Activated CD8-positive, alpha-beta memory T cell treated with anti-CD3 and anti-CD28 coated beads, Interleukin-2, amount 50 U/mL, for 4 hours (primary cell): Measurements from ENCODE around the gene PDE7B.
"Not testable (repeated sequence)": the region's sequence is repeated elsewhere in the genome, so short reads cannot be mapped to it uniquely, and the experiment has no call there.

Experiments
- DNase-seq: peaks from one replicate; pipeline ENCODE4 v3.0.0-alpha.2; 2020

PDE7B gene

DNA sequence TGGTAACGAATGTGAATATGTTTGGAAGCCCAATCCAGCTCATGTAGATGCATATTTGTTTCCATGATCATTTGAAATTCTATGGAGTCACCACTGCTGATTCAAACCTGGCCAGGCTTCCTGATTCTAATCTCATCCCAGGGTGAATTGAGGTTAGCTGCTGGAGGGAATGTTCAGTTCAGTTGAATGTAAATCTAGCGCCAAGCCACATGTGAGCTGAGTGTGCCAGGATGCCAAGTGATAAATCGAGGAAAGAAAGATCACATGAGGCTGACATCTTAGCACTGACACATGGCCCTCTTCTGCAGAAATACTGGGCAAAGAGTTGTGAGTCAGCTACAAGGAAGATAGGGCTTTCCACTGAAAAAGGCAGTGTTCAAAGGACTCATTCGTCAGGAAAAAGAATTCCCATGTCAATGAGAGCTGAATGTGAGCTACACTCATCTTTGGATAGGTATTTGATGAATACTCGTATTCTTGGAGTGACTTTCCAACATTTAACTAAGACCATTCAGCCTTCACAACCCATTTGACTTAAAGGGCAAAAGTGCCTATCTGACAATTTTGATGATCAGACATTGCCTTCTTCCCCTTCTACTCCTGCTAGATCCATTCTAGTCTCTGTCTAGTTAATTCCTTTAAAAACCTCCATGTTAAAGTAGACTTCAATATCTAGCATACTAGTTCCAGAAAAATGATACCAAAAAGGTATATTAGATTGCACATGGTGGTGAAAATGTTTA, 226.5 kb downstream of the PDE7B start:
- no peak for DNase-seq

DNA sequence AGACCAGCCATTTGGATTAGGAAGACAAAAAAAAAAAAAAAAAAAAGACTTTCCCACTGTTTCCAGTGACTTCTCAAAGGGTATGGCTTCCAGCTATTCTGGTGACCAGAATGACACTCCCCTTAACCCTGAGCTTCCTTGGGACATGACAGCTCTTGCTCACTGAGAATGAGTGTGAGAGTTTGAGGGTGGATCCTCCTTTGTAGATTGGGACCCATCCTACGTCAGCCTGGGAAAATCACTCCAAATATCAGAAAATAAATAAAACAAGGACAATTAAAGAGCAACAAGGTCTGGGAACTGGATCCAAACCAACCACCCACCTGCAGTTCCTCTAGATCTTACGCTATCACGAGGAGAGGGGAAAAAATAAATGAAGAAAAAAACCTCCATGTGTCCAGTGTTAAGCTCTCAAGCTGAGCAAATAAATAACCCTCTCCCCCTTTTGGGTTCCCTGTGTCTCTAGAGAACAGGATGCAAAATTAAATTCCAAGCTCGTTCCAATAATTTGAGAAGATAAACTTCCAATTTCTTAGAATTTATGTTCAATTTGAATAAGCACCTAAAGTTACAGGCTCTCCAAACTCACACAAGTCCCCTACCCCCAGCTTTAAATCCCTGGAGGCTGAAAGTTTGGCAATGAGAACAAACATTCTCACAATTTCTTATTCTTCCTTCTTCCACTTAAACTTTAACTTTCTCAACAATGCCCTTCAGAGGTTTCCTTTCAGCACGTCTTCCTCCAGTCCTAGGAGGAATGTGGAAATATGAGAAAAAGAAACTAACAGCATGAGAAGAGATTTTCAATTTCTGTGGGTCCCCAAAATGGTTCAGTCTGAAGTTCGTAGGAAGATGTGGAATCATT, 228.4 kb downstream of the PDE7B start:
- no peak for DNase-seq

GRCh38 chr6:136083540-136083939, 232.0 kb downstream of the PDE7B start:
- DNase-seq = no peak

GRCh38 chr6:136084403-136084802, 232.9 kb downstream of the PDE7B start:
- no peak for DNase-seq

DNA sequence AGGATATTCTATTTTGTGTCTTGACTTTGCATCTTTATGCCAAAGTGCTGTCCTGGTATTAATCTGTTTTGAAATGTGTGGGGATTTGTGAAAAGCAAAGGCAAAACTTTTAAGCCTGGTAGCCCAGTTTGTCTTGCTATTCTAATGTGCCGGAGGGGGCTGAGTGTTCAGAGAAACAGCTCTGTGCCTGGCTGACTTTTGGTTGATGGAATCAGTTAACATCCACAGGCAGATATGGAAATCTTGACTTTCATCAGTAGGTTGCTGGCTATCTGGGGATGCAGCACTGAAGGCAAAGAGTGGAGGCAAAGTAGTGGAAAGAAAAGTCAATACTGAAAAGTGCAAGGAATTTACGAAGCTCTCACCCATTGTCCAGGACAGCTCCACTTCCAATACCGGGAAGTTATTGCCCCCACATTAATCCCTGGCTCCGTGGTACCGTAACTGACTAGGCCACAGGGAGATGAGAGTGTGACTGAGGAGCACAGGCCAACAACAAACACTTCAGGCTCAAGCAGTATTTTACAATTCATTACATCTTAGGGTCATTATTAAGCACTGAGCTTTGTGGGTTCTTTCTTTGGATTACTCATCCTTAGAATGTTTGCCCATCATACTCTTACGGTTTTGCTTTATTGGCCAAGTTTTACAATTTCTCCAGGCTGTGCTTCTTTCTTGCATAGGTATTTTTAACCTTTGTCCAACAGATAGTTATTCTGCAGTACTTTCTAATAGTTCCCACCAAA, 234.0 kb downstream of the PDE7B start:
- DNase-seq = no peak

GRCh38 chr6:136086686-136087085, 235.2 kb downstream of the PDE7B start:
- DNase-seq = no peak

DNA sequence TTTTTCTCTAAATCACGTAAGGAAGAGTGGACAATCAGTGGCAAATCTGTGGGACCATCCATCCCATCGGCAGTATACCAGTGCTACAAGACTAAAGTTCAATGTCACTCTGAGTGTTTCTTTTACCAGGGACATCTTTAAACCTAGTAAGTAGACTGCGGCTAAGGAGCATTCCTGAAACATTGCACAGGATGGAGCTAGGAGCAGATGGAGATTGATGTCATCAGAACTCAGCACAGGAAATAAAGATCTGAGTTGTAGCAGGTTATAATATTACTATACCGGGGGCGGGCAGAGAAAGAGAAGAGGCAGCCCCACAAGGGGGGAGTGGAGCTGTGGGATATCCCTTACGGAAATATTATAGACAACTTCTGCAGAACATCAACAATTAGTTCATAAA, 236.5 kb downstream of the PDE7B start:
- DNase-seq = no peak

GRCh38 chr6:136088693-136089092, 237.2 kb downstream of the PDE7B start:
- DNase-seq = no peak

GRCh38 chr6:136089876-136090275, 238.4 kb downstream of the PDE7B start:
- no peak for DNase-seq

DNA sequence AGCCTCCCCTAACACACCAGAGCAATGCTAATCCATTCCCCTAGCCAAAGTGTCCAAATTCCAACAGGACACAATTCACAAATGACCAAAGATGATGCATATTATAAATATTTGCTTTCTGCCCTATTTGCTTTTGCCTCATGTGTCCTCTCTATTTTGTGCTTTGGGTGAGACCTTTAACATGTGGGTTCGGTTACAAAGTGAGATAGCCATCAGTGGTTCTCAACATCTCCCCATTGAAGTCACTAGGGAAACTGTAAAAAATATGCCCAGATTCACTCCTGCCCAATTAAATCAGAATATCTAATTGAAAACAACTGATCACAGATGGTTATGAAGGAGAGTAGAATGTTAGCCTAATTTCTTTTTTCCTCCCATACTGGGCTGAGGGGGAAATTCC, 239.4 kb downstream of the PDE7B start:
- no peak for DNase-seq

- DNase-seq = no peak
Observed at GRCh38 chr6:136092897-136093296, 241.4 kb downstream of the PDE7B start.

DNA sequence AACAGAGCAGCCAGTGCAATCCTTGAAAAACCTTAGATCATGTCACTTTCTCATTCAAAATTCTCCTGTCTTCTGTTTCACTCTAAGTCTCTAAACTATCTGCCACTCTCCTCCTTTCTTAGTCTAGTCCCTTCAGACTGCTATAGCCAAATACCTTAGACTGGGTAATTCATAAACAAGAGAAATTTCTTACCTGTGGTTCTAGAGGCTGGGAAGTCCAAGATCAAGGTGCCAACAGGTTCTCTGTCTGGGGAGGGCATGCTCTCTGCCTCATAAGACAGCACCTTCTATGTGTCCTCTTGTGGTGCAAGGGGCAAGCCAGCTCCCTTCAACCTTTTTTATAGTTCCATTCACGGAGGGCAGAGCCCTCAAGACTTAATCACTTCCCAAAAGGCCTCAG, 242.3 kb downstream of the PDE7B start:
- no peak for DNase-seq

GRCh38 chr6:136094812-136095211, 243.3 kb downstream of the PDE7B start:
- DNase-seq = no peak

- DNase-seq = no peak
Observed at GRCh38 chr6:136095986-136096385, 244.5 kb downstream of the PDE7B start.

- DNase-seq = no peak
Observed at GRCh38 chr6:136102991-136103688, 251.6 kb downstream of the PDE7B start.

DNA sequence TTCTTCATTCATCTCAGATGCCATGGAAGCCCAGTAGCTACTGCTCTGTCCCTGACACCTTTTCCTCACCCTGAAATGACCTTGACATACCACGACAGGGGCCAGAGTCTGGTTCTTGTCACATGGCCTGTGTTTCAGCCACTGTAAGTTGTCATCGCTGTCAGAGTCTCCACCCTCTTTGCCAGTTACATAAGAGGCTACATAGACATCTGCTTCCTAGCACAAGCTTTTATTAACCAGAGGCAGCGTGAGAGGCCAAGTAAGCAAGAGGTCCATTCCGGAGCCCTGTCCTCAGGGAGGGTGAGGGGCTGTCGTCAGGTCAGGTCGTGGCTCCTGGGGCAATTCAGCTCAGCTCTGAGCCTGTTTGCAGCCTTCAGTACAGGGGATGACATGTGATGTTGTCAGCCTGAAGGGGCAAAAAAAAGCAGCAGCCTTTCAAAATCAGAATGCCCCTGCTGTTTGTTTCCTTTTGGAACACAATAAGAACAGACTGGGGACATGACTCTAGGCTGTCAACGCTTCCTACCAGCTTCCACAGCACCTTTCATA, 252.3 kb downstream of the PDE7B start:
- no peak for DNase-seq

GRCh38 chr6:136104556-136104955, 253.1 kb downstream of the PDE7B start:
- DNase-seq = no peak

DNA sequence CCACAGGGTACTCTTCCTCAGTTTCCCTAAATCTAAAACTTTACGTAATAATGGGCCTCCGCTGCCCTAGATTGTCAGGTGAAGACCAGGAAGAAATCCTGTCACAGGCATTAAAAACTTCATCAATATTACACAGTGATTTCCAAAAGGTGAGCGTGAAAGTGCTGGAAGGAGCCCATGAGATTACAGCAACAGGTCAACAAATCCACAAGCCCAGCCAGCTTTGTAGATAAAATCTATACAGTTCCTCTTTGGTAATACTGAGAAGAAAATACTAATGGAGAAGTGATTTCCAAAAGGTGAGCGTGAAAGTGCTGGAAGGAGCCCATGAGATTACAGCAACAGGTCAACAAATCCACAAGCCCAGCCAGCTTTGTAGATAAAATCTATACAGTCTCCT, 254.3 kb downstream of the PDE7B start:
- DNase-seq = not testable (repeated sequence)

GRCh38 chr6:136108361-136108945, 257.0 kb downstream of the PDE7B start:
- DNase-seq = no peak

- no peak for DNase-seq
Observed at GRCh38 chr6:136111831-136112230, 260.3 kb downstream of the PDE7B start.

- no peak for DNase-seq
Observed at GRCh38 chr6:136112262-136112661, 260.8 kb downstream of the PDE7B start.

- no peak for DNase-seq
Observed at GRCh38 chr6:136113736-136114173, 262.3 kb downstream of the PDE7B start.
